Measurements from ENCODE around the gene CORO1C. TPM values are rescaled to one million over a fixed set of nuclear protein-coding genes. Genes with fewer than 3 reads are reported as not detected.

Gene CORO1C
- total and polyA plus RNA-seq, 9 of the 15 experiments (the other 6 are each of a cell fraction or from before 2014, with no cell fraction given), result 55.2 to 280 (median 150) TPM

DNA sequence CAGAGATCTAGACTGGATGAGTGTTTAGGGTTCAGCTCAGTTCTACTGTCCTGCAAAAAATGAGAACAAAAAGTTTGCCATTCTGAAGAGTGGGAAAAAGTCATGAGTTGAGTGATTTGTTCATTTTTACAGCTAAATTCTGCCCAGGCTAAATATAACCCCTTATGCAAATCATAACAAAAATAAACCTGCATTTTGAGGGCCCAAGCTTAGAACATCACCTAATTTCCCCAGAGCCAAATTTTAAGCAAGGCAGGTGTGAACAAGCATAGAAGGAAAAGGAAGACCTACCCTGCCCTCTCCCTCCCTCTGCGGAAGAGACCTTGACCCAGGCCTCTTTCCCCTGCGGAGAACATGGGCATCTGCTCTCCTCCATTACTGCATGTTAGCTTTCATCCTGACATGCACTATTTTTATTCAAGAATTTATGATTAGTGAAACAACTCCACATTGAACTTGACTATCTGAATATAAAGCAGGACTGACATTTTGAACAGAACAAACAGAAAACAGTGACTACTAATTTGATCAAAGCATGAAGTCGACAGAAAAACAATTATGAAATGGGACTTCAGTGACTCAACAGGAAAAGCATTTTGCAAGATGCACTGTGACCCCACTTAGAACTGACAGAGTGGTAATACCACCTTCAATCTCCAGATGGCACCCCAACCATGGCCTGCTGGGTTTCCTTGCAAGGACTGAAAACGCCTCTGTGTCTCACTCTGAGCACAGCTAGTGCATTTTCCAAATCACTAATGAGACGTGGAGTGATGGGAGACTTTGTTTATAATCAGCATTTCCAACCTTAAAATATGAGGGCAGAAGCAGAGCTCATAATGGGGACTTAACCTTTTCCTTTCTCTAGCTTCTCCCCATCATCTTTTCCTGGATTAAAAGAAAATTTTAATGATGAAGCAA lies 66.7 kb downstream of the CORO1C start (continued):
- TF ChIP-seq ZBTB9 (CRISPR knock-in tag; IDR thresholded peaks at IDR 0.05), result no peak
- no peak for TF ChIP-seq MXD1 (CRISPR knock-in tag; IDR thresholded peaks at IDR 0.05; ENCODE audit: borderline replicate concordance, poor library complexity, severe bottlenecking)
- TF ChIP-seq DMBX1 (CRISPR knock-in tag; IDR thresholded peaks at IDR 0.05; ENCODE audit: borderline replicate concordance), result no peak
- no peak for TF ChIP-seq GATAD2B (IDR thresholded peaks at IDR 0.05; ENCODE audit: borderline replicate concordance)
- TF ChIP-seq DDX20 (tag; IDR thresholded peaks at IDR 0.05; ENCODE audit: low read depth), result no peak
- TF ChIP-seq, protein P1, sequence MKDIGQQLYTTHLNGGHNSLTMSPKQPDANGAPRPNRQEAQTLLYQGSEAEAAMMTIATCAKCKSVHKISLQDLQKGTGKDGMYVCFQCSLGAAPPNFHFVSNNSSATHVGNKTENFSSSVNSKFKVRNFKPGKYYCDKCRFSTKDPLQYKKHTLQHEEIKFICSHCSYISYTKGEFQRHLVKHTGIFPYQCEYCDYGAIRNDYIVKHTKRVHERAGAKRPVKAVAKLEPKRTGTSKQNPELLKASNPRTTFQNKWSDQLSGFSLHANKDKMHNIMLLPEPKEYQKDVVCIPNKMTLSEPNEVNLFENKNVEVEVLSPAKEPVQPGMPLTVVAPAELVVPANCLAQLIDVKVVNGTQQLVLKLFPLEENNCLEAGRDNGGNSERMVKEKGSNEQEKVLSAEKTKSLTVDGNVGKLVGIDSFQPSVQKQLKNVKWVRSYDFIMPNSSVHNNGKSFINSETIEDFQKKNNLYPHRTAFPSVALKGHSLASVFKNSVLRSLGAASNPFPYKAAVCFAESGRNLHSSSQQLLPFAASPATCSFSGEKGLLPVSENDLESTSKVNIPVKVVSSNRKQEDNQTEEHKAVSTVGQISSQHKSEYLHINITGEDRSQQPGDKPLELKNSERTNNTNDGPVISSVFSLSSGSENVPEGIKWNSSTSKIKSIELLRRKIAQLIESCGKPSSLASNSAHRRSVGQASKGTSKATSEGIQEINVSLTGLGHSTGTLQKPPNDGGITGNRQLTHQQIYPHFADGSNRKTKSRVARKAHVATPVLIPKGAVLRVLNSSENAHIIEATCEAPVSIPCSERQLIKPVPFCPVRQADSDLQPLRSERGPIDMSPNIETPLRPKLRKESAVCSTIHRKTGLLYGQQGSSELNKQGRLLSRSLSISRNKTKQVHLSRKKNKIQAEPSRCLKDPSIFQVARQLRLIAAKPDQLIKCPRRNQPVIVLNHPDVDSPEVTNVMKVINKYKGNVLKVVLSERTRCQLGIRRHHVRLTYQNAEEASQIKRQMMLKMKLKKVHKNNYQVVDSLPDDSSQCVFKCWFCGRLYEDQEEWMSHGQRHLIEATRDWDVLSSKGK (CRISPR knock-in tag; IDR thresholded peaks at IDR 0.05), result no peak
- TF ChIP-seq ZNF311 (CRISPR knock-in tag; IDR thresholded peaks at IDR 0.05), result no peak
- peak; percentile 18 for TF ChIP-seq MEIS2 (IDR thresholded peaks at IDR 0.05; ENCODE audit: partially characterized antibody)
- no peak for TF ChIP-seq ID3 (CRISPR knock-in tag; IDR thresholded peaks at IDR 0.05)
- TF ChIP-seq ID3 (tag; IDR thresholded peaks at IDR 0.05), result no peak
- no peak for TF ChIP-seq KLF10 (CRISPR knock-in tag; IDR thresholded peaks at IDR 0.05)
- no peak for TF ChIP-seq ZNF143 (CRISPR knock-in tag; IDR thresholded peaks at IDR 0.05)
- TF ChIP-seq RAD21 (CRISPR knock-in tag; conservative IDR thresholded peaks at IDR 0.05 in 1 of 2, IDR thresholded peaks at IDR 0.05 in 1 of 2), result peak; percentile 95 to 99
- no peak for TF ChIP-seq HIVEP1 (CRISPR knock-in tag; IDR thresholded peaks at IDR 0.05)
- no peak for TF ChIP-seq ZBTB8A (IDR thresholded peaks at IDR 0.05; ENCODE audit: partially characterized antibody)
- TF ChIP-seq ZNF197 (CRISPR knock-in tag; IDR thresholded peaks at IDR 0.05; ENCODE audit: low read depth), result no peak
- TF ChIP-seq EWSR1 (IDR thresholded peaks at IDR 0.05; ENCODE audit: borderline replicate concordance, low read depth, partially characterized antibody), result no peak
- TF ChIP-seq MXI1 (IDR thresholded peaks at IDR 0.05; ENCODE audit: low read depth, low read length), result no peak
- TF ChIP-seq SPI1 (IDR thresholded peaks at IDR 0.05; ENCODE audit: borderline replicate concordance, low read depth, low read length), result no peak
